GM19463 (cell line): ENCODE measurements around the gene IFNAR1.
A peak's percentile ranks its signal among the peaks of the same experiment; 100 is the strongest.

Experiments used
- ATAC-seq: cut with Tn5 transposase; IDR thresholded peaks from one replicate; pipeline ENCODE4 v1.9.1; 2021; ENCODE audit warnings: mild to moderate bottlenecking, moderate library complexity; ENCODE audit not compliant: unreplicated experiment

IFNAR1 gene

GRCh38 chr21:33397717-33398116 is 72.9 kb downstream of the IFNAR1 start:
- ATAC-seq, result no peak

GRCh38 chr21:33398361-33398760 is 73.6 kb downstream of the IFNAR1 start:
- ATAC-seq, result no peak

- no peak for ATAC-seq
These were observed 76.8 kb downstream of the IFNAR1 start for GRCh38 chr21:33401630-33401992.

GRCh38 chr21:33402001-33402979 is 77.5 kb downstream of the IFNAR1 start:
- ATAC-seq, result no peak

GRCh38 chr21:33403128-33403785 is 78.5 kb downstream of the IFNAR1 start, which contains the start of gene IFNGR2:
IFNGR2 (plus strand) TSS chr21:33403413; CDS start chr21:33403544, 131 bp downstream.
- ATAC-seq, result peak; percentile 38

GRCh38 chr21:33403786-33404585 is 79.2 kb downstream of the IFNAR1 start:
- peak; percentile 23 for ATAC-seq

GRCh38 chr21:33406493-33406892 is 81.7 kb downstream of the IFNAR1 start:
- ATAC-seq, result no peak
